T-cell (primary cell): ENCODE data around the gene AMFR. TPM values are rescaled to one million over a fixed set of nuclear protein-coding genes. Genes with fewer than 3 reads are reported as not detected.
A peak's percentile ranks its signal among the peaks of the same experiment; 100 is the strongest.

ENCODE experiments used
- ATAC-seq, 4 experiments: fragments of 200-7000 bp in 3 of 4; fragments of 150-1000 bp in 1 of 4; cut with Tn5 transposase; replicated peaks in 1 of 4; 1 replicate in 3 of 4; 2 replicates in 1 of 4; pipeline ENCODE4 v1.10.0; 2021; ENCODE audit warnings: moderate library complexity in 3 of 4, mild to moderate bottlenecking in 2 of 4, moderate number of reproducible peaks in 1 of 4
- CTCF ChIA-PET, 2 donors: fragments of 300-600 bp; sonication (Branson Sonifier 250); formaldehyde crosslinking; loops; one replicate each; lab custom pipeline; 2022; ENCODE audit warnings: antibody characterized with exemption in 2 of 2; lab: Charles Lee
- POLR2A ChIA-PET, 2 donors: fragments of 300-600 bp; sonication (Branson Sonifier 250); formaldehyde crosslinking; loops; one replicate each; lab custom pipeline; 2022; ENCODE audit warnings: antibody characterized with exemption in 2 of 2; lab: Charles Lee
- DNase-seq, 35 experiments: peaks; one replicate each; pipeline versions ENCODE4 v3.0.0 to v3.0.0-alpha.2; 2013 to 2023
- H3K27ac ChIP-seq: one replicate; pipeline ENCODE4 v1.5.1; 2013; ENCODE audit warnings: low read length
- H3K27me3 ChIP-seq, 2 experiments: replicated peaks in 1 of 2; 1 replicate in 1 of 2; 2 replicates in 1 of 2; pipeline versions ENCODE4 v1.6.1 to v1.7.0; 2013; ENCODE audit warnings: low read length in 1 of 2, mixed read lengths in 1 of 2; ENCODE audit not compliant: control insufficient read depth in 2 of 2, insufficient read depth in 2 of 2; ENCODE audit errors: extremely low read depth in 1 of 2
- H3K36me3 ChIP-seq, 2 donors: 1 replicate in 1 of 2; 2 replicates in 1 of 2; pipeline versions ENCODE4 v1.6.1 to v1.7.0; 2013; ENCODE audit warnings: low read length in 1 of 2; ENCODE audit not compliant: control insufficient read depth in 2 of 2, insufficient read depth in 1 of 2; ENCODE audit errors: extremely low read depth in 1 of 2
- H3K4me1 ChIP-seq, 2 experiments: 1 replicate in 1 of 2; 2 replicates in 1 of 2; pipeline versions ENCODE4 v1.6.1 to v1.7.0; 2013; ENCODE audit warnings: low read length in 2 of 2, mixed read lengths in 1 of 2; ENCODE audit not compliant: insufficient read depth in 2 of 2, control insufficient read depth in 1 of 2; ENCODE audit errors: extremely low read depth in 1 of 2
- H3K4me3 ChIP-seq, 2 donors: 1 replicate in 1 of 2; 2 replicates in 1 of 2; pipeline versions ENCODE4 v1.5.1 to v1.7.0; 2013; ENCODE audit warnings: mild to moderate bottlenecking in 2 of 2, low read length in 1 of 2, moderate library complexity in 1 of 2; ENCODE audit not compliant: control insufficient read depth in 1 of 2; ENCODE audit errors: extremely low read depth in 1 of 2
- H3K9me3 ChIP-seq: 2 replicates; pipeline ENCODE4 v1.7.0; 2013
- H3K27ac Mint-ChIP-seq, 2 donors: one replicate each; pipeline ENCODE4 v1.8.0; 2020 to 2021; ENCODE audit warnings: mild to moderate bottlenecking in 2 of 2, mixed read lengths in 2 of 2
- H3K27me3 Mint-ChIP-seq, 2 donors: one replicate each; pipeline ENCODE4 v1.8.0; 2021 to 2022; ENCODE audit warnings: mixed read lengths in 2 of 2
- H3K36me3 Mint-ChIP-seq: one replicate; pipeline ENCODE4 v1.8.0; 2021; ENCODE audit warnings: mixed read lengths
- H3K4me1 Mint-ChIP-seq, 3 donors: one replicate each; pipeline ENCODE4 v1.8.0; 2020 to 2022; ENCODE audit warnings: mixed read lengths in 3 of 3, mild to moderate bottlenecking in 1 of 3
- H3K4me3 Mint-ChIP-seq, 3 donors: one replicate each; pipeline ENCODE4 v1.8.0; 2020 to 2022; ENCODE audit warnings: mild to moderate bottlenecking in 3 of 3, mixed read lengths in 3 of 3, moderate library complexity in 3 of 3
- H3K9me3 Mint-ChIP-seq, 3 donors: one replicate each; pipeline ENCODE4 v1.8.0; 2020 to 2022; ENCODE audit warnings: mixed read lengths in 3 of 3
- WGBS: methylation state at CpG from one replicate; pipeline ENCODE4 v1.1.5; 2013; ENCODE audit warnings: missing lambda C conversion rate; ENCODE audit not compliant: insufficient coverage; 5-methylcytosine and 5-hydroxymethylcytosine counted together
- total RNA-seq, 35 experiments: library from RNA in 6 of 35; stranded (reverse) in 6 of 35; fragments of 120-200 nt in 1 of 35; gene quantifications; one replicate each; pipeline versions ENCODE4 v1.2.1 to v1.2.4 and lab custom pipeline; 2013 to 2026

The AMFR gene
- total RNA-seq, 5 donors from 2014 or later (not counting 1 experiment from before 2014, with no cell fraction given) = 60.4 to 71.9 (median 68.4) TPM

- CTCF ChIA-PET = no interaction called here
- no peak overlapping the region for H3K4me3 Mint-ChIP-seq
- DNase-seq = no peak
- no peaks in the 10 kb centered on the region for H3K36me3 Mint-ChIP-seq
- H3K4me1 ChIP-seq = no peaks in the 10 kb centered on the region
- no peaks in the 10 kb centered on the region for H3K4me1 Mint-ChIP-seq
- H3K9me3 ChIP-seq = no peaks in the 10 kb centered on the region
- no peaks in the 10 kb centered on the region for H3K27me3 Mint-ChIP-seq
- no peak overlapping the region for H3K4me3 ChIP-seq
- POLR2A ChIA-PET = no interaction called here
- WGBS = 71% methylated on average over 6 of the region's 9 CpGs
- no peaks in the 10 kb centered on the region for H3K36me3 ChIP-seq
- no peaks in the 10 kb centered on the region for H3K27me3 ChIP-seq
- H3K27ac Mint-ChIP-seq = no peak overlapping the region
- ATAC-seq = peak in 1 of 4 experiments; percentile 21
- H3K9me3 Mint-ChIP-seq = no peaks in the 10 kb centered on the region
- H3K27ac ChIP-seq = no peak overlapping the region
Measured at GRCh38 chr16:56341656-56342399, 83.5 kb downstream of the AMFR start.

DNA sequence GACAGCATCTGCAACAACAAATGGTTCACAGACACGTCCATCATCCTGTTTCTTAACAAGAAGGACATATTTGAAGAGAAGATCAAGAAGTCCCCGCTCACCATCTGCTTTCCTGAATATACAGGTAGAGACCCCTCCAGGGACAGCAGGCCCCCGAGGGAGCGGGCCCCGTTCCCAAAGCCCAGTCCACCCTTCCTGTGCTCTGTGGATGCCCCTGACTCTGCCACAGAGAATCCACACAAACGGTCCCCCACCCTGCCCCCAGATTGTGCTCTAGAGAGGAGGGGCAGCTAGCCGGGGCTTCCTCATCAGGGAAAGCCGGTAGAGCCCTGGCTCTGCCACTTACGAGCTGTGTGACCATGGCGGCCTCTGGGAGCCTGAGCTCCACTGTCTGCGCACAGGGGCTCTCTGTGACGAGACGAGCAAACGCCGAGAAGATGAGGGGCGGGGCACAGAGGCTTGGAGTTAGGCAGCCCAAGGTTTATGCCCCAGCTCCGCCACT, 84.4 kb downstream of the AMFR start:
- no peaks in the 10 kb centered on the region for H3K27me3 Mint-ChIP-seq
- ChIA-PET POLR2A (no interaction called here), CTCF (no interaction called here)
- Histone ChIP-seq H3K27ac (no peak overlapping the region), H3K4me3 (no peak overlapping the region), H3K36me3 (no peaks in the 10 kb centered on the region), H3K27me3 (no peaks in the 10 kb centered on the region), H3K9me3 (no peaks in the 10 kb centered on the region), H3K4me1 (no peaks in the 10 kb centered on the region)
- no peaks in the 10 kb centered on the region for H3K4me1 Mint-ChIP-seq
- no peak for ATAC-seq
- no peaks in the 10 kb centered on the region for H3K36me3 Mint-ChIP-seq
- H3K9me3 Mint-ChIP-seq = no peaks in the 10 kb centered on the region
- no peak overlapping the region for H3K27ac Mint-ChIP-seq
- WGBS = 85% methylated on average over 17 of the region's 17 CpGs
- no peak for DNase-seq
- H3K4me3 Mint-ChIP-seq = no peak overlapping the region

GRCh38 chr16:56340416-56340815, 84.9 kb downstream of the AMFR start:
- no peak for ATAC-seq

DNA sequence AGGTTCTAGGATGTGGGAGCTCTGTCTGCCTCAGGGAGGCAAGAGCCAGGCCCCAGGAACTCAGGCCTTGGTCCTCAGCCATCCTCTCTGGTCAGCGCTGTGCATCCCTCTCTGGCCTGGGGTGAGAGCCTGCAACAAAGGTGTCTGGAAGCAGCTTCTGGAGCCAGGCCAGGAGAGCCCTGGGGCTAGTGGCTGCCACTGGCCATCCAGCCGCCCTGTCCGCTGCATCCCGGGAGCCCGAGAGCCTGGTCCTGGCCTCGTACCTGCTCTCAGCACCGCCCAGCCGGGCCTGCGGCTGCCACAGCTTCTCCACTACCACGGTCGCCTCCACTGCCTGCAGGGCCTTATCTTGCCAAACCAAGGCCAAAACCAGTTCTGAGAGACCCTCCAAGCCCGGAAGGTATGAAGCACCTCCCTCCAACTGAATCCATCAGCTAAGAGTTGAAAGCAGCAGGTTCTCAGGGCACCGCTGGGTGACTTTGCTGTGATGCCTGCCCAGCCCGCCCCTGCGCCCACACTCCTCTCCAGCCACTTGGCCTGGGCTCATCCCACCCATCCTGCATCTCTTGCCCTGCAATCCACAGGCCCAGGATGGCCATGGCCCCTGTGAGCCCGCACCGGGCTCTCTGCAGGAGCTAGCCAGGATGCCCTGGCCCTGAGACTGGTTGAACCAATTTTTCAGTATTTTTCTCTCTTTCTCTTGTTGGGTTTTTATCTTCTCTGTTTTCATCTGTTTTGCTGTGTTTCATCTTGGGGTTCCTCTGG, 85.7 kb downstream of the AMFR start:
- Histone ChIP-seq H3K27ac (no peak overlapping the region), H3K36me3 (no peaks in the 10 kb centered on the region), H3K27me3 (no peaks in the 10 kb centered on the region), H3K9me3 (no peaks in the 10 kb centered on the region), H3K4me3 (no peak overlapping the region), H3K4me1 (no peaks in the 10 kb centered on the region)
- Mint-ChIP-seq H3K4me1 (no peaks in the 10 kb centered on the region), H3K27ac (no peak overlapping the region), H3K36me3 (no peaks in the 10 kb centered on the region), H3K27me3 (no peaks in the 10 kb centered on the region), H3K4me3 (no peak overlapping the region), H3K9me3 (no peaks in the 10 kb centered on the region)
- ChIA-PET CTCF (no interaction called here), POLR2A (no interaction called here)
- ATAC-seq = no peak
- WGBS = 92% methylated on average over 15 of the region's 17 CpGs
- no peak for DNase-seq

More at GRCh38 chr16:56340416-56340815, 84.9 kb downstream of the AMFR start:
- Mint-ChIP-seq H3K36me3 (no peaks in the 10 kb centered on the region), H3K9me3 (no peaks in the 10 kb centered on the region), H3K27me3 (no peaks in the 10 kb centered on the region), H3K4me3 (no peak overlapping the region), H3K27ac (no peak overlapping the region), H3K4me1 (no peaks in the 10 kb centered on the region)
- ChIA-PET CTCF (no interaction called here), POLR2A (no interaction called here)
- no peak for DNase-seq
- H3K36me3 ChIP-seq = no peaks in the 10 kb centered on the region
- H3K4me1 ChIP-seq = no peaks in the 10 kb centered on the region
- 94% methylated on average over 23 of the region's 23 CpGs for WGBS
- H3K27ac ChIP-seq = no peak overlapping the region
- H3K9me3 ChIP-seq = no peaks in the 10 kb centered on the region
- H3K4me3 ChIP-seq = no peak overlapping the region
- H3K27me3 ChIP-seq = no peaks in the 10 kb centered on the region

DNA sequence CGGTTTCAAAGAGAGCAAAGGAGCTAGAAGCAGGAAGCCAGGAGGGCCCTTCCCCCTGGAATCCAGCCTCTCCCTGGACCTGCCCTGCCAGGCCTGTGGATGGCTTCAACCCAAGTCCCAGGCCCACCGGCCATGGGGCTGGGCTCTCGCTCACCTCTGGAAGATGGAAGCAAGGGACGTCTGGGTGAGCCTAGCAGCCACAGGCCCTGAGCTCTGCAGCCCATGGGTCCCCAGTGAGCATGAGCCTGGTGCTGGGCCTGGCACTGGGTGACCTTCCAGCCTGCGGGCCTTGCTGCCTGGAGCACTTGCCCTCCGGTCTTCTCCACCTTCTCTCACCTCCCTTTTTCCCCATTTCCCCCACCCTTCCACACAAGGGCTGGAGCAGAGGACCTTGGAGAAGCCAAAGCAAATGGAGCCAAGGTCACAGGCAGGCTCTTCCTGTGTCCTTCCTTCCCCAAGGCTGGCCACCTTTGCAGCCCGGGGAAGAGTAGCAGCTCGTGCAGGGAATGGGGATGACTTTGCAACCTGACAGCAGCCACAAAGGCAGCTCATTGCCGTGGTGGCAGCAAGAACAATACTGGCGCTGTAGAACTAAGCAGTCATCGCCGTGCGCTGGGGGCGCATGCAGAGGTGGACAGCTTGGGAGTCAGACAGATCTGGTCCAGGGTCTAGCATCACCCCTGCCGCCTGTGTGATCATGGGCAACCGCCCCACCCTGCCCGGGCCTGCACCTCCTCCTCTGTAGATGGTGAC, 86.6 kb downstream of the AMFR start:
- H3K27me3 Mint-ChIP-seq = no peaks in the 10 kb centered on the region
- Histone ChIP-seq H3K36me3 (no peaks in the 10 kb centered on the region), H3K27ac (no peak overlapping the region), H3K4me3 (no peak overlapping the region), H3K9me3 (no peaks in the 10 kb centered on the region), H3K4me1 (no peaks in the 10 kb centered on the region), H3K27me3 (no peaks in the 10 kb centered on the region)
- H3K4me3 Mint-ChIP-seq = no peak overlapping the region
- WGBS = 86% methylated on average over 15 of the region's 17 CpGs
- H3K27ac Mint-ChIP-seq = no peak overlapping the region
- DNase-seq (no peak), ATAC-seq (no peak)
- ChIA-PET POLR2A (no interaction called here), CTCF (no interaction called here)
- H3K36me3 Mint-ChIP-seq = no peaks in the 10 kb centered on the region
- H3K9me3 Mint-ChIP-seq = no peaks in the 10 kb centered on the region
- H3K4me1 Mint-ChIP-seq = no peaks in the 10 kb centered on the region

GRCh38 chr16:56337858-56338325, 87.5 kb downstream of the AMFR start:
- Histone ChIP-seq H3K36me3 (no peaks in the 10 kb centered on the region), H3K9me3 (no peaks in the 10 kb centered on the region), H3K27me3 (no peaks in the 10 kb centered on the region), H3K4me1 (no peaks in the 10 kb centered on the region), H3K27ac (no peak overlapping the region), H3K4me3 (no peak overlapping the region)
- Mint-ChIP-seq H3K4me1 (no peaks in the 10 kb centered on the region), H3K36me3 (no peaks in the 10 kb centered on the region), H3K4me3 (no peak overlapping the region), H3K27ac (no peak overlapping the region), H3K27me3 (no peaks in the 10 kb centered on the region), H3K9me3 (no peaks in the 10 kb centered on the region)
- 83% methylated on average over 3 of the region's 11 CpGs for WGBS
- POLR2A ChIA-PET = no interaction called here
- CTCF ChIA-PET = no interaction called here
- ATAC-seq (no peak), DNase-seq (no peak)
